HL-60 (cell line): ENCODE measurements around the gene SMLR1.
A peak's percentile ranks its signal among the peaks of the same experiment; 100 is the strongest.

Experiments
- DNase-seq, 2 experiments: peaks; one replicate each; pipeline ENCODE4 v3.0.0-alpha.2; 2010 to 2020; ENCODE audit warnings: low read depth in 1 of 2, low spot score in 1 of 2
- H3K27ac ChIP-seq: fragments of 250-450 bp; sonication (Bioruptor Pico); replicated peaks from 2 replicates; pipeline ENCODE4 v1.5.1; 2020; ENCODE audit warnings: mild to moderate bottlenecking, moderate library complexity
- H3K27me3 ChIP-seq: fragments of 250-450 bp; sonication (Bioruptor Pico); 2 replicates; pipeline ENCODE4 v1.5.1; 2021; ENCODE audit warnings: mild to moderate bottlenecking, moderate library complexity; ENCODE audit not compliant: insufficient read depth, poor library complexity, severe bottlenecking
- H3K4me3 ChIP-seq: replicated peaks from 2 replicates; pipeline ENCODE4 v1.5.1; 2011; ENCODE audit warnings: mild to moderate bottlenecking, control low read depth, low read length; ENCODE audit not compliant: insufficient read depth
- GABPA ChIP-seq: IDR thresholded peaks from 2 replicates; pipeline ENCODE4 v1.6.1; 2012; ENCODE audit warnings: low read depth
- REST ChIP-seq: IDR thresholded peaks from 2 replicates; pipeline ENCODE4 v1.6.1; 2012; ENCODE audit warnings: low read depth; ENCODE audit not compliant: insufficient replicate concordance
- TF ChIP-seq, protein P1 (sequence below): IDR thresholded peaks from one replicate; pipeline ENCODE4 v1.5.1; 2011; ENCODE audit warnings: low read length, control low read depth, inconsistent platforms; ENCODE audit not compliant: insufficient read depth

The SMLR1 gene

GRCh38 chr6:130885392-130886192 is 58.4 kb downstream of the SMLR1 start:
- Histone ChIP-seq H3K4me3 (no peak overlapping the region), H3K27ac (no peak overlapping the region), H3K27me3 (no peaks in the 10 kb centered on the region)
- TF ChIP-seq, protein P1, sequence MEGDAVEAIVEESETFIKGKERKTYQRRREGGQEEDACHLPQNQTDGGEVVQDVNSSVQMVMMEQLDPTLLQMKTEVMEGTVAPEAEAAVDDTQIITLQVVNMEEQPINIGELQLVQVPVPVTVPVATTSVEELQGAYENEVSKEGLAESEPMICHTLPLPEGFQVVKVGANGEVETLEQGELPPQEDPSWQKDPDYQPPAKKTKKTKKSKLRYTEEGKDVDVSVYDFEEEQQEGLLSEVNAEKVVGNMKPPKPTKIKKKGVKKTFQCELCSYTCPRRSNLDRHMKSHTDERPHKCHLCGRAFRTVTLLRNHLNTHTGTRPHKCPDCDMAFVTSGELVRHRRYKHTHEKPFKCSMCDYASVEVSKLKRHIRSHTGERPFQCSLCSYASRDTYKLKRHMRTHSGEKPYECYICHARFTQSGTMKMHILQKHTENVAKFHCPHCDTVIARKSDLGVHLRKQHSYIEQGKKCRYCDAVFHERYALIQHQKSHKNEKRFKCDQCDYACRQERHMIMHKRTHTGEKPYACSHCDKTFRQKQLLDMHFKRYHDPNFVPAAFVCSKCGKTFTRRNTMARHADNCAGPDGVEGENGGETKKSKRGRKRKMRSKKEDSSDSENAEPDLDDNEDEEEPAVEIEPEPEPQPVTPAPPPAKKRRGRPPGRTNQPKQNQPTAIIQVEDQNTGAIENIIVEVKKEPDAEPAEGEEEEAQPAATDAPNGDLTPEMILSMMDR = peak; percentile 68
- TF ChIP-seq GABPA = no peak
- TF ChIP-seq REST = no peak
- peak; percentile 35 to 58 for DNase-seq
